Stimulated activated naive CD4-positive, alpha-beta T cell (primary cell): ENCODE data around the gene URM1.

Source experiments
- DNase-seq, 6 experiments: peaks; one replicate each; lab custom pipeline; 2025; lab: John Stamatoyannopoulos, UW

URM1 gene

DNA sequence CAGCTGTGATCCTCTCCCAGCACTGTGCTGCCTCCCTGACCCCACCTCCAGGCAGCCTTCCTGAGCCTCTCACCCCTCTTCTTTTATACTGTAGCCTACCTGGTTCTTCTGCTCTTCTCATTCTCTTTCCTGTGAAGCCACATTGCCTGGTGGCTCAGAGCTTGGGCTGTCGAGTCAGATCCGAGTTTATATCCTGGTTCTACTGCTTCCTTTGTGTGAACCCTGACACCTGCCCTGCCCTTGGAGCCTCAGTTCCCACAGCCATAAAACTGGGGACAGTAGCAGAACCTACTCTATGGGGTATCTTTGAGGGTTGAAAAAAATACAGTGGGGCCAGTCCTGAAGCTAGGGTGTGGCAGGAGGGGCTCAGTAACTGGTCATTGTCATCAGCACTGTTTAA lies 22.0 kb upstream of the URM1 start:
- DNase-seq = no peak

DNA sequence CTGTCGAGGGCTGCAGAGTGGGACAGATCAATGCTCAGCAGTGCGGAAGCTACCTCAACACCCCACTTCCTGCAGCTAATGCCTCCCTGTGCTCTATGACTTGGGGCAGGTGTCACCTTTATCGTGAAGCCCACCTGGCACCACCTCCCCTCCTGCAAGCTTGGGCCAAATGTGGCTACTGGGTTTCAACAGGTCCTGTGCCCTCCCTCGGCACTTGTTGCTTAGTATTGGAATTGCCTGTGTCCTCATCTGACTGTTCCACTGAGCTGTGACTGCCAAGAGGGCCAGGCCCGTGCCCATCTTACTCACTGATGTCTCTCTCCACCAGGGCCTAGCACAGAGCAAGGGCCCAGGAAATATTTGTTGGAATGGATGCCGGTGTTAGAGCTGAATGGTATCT lies 21.4 kb upstream of the URM1 start:
- DNase-seq = no peak

DNA sequence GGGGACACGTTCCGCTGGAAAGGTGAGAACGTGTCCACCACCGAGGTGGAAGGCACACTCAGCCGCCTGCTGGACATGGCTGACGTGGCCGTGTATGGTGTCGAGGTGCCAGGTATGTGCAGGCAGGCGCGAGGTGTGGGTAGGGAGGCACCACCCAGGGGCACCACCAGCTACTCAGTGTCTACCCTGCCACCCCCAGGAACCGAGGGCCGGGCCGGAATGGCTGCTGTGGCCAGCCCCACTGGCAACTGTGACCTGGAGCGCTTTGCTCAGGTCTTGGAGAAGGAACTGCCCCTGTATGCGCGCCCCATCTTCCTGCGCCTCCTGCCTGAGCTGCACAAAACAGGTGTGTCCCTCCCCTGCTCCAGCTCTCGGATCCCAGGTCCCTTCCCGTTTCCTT lies 15.7 kb upstream of the URM1 start:
- no peak for DNase-seq

DNA sequence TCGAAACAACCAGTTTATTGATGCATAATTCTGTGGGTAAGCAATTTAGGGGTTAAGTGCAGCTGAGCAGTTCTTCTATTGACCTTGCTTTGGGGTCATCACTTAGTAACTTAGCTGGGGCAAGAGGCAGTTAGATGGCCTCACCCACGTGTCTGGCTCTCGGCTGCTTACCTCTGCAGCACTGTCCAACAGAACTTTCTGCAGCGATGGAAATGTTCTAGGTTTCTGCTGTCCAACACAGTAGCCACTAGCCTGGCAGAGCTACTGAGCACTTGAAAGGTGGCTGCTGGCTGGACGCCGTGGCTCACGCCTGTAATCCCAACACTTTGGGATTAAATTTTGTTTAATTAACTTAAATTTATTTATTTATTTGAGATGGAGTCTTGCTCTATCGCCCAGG lies 13.1 kb upstream of the URM1 start:
- no peak for DNase-seq

DNA sequence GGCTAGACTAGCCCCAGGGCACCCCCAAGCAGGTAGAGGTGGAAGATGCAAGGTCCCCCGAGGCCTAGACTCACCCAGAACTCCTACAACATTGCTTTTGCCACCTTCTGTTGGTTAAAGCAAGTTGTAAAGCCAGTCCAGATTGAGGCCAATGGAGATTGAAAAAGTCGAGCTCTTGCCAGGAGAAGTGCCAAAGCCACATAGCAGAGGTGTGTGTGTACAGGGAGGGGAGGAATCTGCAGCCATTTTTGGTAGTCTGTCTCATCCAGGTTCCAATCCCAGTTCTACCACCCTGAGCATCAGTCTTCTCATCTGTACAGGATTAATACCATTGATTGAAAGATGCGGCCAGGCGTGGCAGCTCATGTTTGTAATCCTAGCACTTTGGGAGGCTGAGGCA lies 12.3 kb upstream of the URM1 start:
- DNase-seq = no peak

DNA sequence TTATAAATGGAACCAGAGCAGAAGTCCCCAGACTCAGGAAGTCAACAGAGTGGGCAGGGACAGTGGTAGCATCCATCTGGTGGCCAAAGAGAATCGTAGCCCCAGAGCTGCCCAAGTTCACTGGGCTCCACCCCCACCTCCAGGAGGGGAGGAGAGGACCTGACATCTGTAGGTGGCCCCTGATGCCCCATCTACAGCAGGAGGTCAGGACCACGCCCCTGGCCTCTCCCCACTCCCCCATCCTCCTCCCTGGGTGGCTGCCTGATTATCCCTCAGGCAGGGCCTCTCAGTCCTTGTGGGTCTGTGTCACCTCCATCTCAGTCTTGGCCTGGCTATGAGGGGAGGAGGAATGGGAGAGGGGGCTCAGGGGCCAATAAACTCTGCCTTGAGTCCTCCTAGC lies 10.3 kb upstream of the URM1 start:
- DNase-seq = no peak

DNA sequence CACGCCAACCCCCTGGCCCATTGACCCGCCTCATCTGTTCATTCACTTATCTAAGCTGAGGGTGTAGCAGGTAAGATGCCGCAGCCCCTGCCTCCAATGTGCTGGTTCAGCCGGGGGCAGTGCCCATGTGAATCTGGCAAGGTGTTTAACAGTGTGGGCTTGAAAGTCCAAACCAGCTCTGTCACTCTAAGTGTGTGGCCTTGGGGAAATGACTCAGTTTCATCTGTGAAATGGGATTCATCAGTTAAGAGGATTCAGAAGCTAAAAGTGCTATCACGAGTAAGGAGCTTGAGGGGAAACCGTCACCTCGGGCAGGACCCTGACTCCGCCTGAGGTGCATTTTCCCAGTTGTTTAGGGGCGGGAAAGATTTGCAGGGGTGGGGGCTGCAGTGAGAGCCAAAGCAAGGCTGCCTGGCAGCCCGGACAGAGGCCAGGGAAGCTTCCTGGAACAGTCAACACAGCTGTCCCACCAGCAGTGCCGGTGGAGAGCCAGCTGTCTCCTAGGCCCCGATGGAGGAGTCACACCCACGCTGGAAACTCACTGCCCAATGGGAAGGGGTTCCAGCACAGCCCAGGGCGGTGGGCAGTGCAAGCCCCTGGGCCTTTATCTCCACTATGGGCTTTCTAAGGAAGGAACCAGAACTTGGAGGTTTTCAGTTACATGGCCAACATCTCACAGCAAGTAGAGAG lies 9.7 kb upstream of the URM1 start:
- DNase-seq = no peak

DNA sequence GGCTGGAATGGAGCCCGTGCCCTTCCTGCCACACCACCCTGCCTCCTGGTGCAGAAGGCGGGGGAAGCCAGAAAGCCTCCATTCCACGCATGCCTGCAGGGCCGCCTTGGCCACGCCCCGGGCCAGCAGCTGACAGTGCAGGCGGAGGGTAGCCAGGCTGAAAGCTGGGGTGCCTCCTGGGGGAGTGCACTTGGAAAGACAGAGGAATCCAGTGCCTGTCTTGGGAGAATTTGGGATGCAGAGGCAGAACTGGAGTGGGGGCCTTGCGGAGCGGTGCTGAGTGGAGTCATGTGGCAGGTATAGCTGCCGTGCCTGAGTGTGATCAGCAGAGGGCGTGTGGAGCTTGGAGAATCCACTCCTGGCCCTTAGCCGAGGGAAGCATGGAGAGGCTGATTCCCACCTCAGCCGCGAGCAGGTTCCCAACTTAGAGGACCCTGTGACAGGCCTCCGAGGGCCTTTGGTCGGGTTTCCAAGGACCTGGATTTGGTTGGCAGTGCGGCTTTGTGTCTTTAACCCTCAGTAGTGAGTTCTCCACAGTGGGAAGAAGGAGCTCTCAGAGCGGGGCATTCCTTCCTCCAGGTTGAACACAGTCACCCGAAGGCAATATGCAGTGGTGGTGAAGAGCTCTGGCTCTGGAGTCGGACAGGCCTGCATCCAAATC lies 9.1 kb upstream of the URM1 start:
- DNase-seq = peak; percentile 46 to 74 (median 65)

DNA sequence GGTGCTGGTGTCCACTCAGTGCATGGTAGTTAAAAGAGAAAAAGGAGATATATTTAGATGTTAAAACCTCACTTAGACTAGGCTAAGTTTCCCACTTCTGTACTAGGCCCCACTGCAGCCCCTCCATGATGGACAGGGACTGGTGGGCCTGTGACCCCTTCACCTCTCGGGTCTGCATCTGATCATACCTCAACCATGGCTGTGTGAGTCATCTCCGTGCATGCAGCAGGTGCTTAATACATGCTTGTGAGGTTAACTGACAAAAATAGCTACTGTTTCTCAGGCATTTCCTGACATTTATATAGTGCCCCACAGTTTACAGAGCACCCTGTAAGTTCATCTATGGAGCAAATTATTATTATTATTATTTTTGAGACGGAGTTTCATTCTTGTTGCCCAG lies 8.4 kb upstream of the URM1 start:
- no peak for DNase-seq

DNA sequence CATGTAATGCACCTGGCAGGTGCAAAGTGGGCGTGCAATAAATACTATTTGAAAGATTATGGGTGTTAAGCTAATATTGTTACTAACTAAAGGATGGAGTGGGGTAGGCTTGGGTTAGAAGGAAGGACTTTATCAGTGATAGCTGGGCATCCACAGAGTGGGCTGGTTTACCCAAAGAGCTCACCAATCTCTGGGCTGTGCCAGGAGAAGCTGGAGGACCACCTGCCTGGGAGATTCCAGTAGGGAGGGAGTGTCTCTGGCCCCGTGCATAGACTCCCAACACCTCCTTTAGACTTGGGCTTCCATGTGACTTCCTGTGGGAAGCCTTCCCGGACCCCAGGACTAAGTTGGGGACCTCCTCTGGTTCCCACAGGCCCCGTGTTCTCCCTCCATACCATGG lies 5.6 kb upstream of the URM1 start:
- DNase-seq = no peak

DNA sequence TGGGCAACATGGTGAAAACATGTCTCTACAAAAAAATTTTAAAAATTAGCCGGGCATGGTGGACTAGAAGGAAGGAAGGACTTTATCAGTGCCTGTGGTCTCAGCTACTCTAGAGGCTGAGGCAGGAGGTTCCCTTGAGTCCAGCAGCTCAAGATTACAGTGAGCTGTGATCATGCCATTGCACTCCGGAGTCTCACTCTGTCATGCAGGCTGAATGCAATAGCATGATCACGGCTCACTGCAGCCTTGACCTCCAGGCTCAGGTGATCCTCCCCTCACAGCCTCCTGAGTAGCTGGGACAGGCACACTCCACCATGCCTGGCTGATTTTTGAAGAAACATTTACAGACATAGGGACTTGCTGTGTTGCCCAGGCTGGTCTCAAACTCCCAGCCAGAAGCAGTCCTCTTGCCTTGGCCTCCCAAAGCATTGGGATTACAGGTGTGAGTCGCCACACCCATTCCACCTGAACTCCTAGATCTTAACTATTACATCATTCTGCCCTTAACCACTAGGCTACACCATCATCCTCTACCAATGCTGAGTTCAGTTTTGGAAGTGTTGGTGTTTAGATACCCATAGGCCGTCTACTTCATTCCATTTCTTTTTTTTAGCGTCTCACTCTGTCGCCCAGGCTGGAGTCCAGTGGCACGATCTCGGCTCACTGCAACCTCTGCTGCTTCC lies 2.0 kb upstream of the URM1 start:
- no peak for DNase-seq

DNA sequence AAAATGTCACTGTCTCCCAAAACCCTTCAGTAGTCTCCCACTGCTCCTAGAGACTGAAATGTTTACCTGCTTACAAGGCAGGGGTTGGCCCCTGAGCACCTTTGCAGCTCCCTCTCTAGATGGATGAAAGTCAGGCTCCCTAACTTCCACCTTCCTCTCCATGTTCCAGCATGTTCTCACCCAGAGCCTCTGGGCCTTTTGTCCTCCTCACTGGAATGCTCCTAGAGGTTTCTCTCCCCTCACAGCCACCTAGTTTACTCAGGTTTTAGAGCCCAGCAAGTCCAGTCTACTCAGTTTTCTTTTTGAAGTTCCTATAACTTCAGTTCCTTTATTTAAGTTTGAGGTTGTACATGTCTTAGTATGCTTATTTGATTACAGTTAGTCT lies 815 bp upstream of the URM1 start:
- no peak for DNase-seq

DNA sequence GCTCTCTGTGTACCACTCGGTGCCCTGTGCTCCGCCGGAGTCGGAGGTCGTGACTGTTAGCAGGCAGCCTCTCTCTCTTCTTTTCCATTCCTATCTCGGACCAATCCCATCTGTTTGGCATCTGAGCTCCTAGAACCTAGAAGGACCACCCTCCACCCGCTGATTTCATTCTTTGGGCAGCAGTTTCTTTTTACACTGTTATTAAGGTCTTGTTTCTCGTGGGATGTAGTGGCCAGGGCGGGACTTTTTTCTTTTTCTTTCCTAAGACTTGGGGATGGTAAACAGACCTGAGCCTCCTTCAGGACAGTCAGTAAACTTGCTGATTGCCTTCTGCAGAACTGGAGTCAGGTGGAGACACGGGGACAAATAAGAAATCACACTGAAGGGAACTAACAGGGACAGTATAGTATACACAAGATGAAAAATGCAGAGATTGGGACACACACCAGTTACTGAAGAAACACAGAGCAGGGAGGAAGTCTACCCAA lies 500 bp downstream of the URM1 start:
- DNase-seq = no peak

DNA sequence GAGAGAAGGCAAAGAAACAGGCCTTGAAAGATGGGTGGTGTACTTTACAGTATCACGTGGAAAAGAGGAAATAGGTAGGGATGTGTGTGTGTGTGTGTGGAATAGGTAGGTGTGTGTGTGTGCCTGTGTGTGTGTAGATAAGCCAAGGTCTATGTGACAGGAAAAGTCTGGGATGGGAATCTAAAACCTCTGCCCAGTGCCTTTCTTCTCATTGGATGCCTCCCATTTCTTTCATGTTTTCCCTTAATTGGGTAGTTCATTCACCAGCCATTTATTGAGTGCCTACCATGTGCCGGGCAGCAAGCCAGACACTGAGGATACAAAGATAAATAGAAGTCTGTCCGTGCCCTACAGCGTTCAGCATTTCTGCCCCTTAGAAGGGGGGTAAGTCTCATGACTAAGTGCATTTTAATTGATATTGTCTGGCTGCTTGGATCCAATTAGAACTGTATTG lies 1.0 kb downstream of the URM1 start:
- no peak for DNase-seq

DNA sequence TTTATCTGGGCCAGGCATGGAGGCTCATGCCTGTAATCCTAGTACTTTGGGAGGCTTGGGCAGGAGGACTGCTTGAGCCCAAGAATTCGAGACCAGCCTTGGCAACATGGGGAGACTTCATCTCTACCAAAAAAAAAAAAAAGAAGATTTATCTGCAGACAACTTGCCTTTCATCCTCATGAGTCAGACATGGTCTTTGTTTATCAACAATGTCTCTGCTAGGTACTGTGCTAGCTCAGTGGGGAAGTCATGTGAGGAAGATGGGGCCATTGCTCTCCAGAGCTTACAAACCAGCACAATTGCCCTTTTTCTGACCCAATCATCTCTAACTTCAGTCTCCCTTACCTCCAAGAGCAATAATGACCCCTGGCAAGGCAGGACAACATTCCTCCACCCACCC lies 1.6 kb downstream of the URM1 start:
- DNase-seq = no peak

DNA sequence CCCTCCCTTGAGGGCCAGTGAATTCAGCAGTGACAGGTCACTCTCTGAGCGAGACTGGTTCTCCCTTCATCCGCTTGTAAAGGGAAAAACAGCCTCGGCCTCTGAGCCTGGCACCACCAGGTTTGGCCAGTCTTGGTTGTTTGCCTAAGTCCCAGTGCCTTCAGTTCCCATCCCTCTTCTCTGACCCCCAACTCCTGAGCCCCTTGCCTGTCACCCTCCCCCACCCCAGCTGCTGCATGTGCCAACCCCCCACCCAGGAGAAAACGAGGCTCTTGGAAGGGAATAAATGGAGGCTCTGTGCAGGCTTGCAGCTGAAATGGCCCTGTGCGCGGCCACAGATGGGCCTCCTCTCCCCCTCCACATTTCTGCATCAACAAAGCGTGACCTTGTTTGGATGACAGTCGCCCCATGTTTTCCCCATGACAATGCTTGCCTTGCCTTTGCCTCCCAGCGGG lies 3.1 kb downstream of the URM1 start:
- DNase-seq = no peak

DNA sequence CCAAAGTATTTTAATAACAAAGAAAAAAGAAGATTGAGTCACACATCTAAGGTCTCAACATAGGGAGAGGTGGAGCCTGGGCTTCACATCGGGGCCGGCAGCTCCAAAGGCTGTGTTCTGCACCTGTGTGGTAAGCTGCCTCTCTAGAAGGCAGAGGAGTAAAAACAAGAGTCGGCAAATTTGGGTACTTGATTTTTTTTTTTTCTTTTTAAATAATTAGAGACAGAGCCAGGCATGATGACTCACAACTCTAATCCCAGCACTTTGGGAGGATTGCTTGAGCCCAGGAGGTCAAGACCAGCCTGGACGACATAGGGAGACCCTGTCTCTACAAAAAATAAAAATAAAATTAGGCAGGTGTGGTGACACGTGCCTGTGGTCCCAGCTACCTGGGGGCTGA lies 4.7 kb downstream of the URM1 start:
- DNase-seq = no peak

DNA sequence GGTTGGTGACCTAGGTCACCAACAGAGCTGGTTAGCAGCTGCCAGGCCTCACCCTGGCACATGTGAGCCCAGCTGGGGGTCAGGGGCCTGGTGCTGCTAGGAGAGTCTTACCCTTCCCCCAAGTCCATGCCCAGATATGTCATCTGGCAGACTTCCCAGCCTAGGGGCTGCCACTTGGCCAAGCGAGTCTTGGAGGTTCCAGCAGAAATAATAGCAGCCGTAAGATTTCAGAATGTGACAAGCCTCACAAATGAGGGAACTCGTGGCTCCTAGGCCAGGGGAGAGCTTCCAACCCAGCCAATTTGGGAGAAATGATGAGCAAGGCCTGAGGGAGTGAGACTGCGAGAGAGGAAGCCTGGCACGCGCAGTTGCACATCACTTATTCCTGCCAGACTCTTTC lies 11.1 kb downstream of the URM1 start:
- no peak for DNase-seq

DNA sequence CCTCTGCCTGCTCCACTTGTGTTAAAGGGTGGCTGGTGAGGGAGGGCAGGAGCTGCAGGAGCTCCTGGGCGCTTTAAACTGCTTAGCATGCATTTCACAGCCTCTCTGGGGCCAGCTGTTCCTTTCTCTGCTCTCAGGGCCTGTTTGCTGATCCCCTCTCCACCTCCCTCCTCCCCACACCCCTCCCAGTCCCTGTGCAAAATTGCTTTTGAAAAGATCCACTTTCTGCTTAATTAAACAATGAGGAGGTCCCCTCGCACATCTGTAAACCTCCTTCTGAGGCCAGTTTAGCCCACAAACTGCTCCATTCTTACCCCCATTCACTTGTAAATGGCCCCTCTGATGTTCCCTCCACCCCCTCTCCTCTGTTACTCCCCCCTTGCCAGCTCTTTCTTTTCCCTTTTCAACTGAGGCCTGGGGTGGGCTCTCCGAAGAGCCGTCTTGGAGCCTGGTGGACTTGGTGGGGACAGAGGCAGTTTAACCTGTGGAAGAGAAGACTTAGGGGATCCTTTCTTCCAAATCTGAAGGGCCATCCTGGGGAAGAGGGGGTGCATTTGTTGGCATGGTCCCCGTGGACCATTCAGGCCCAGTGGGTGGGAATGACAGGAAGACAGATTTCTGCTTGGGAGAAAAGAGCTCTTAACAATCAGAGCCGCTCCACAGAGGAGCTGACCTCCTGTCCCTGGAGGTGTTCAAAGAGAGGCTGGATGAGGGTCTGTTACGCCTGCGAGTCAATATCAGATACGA lies 12.0 kb downstream of the URM1 start:
- DNase-seq = no peak

DNA sequence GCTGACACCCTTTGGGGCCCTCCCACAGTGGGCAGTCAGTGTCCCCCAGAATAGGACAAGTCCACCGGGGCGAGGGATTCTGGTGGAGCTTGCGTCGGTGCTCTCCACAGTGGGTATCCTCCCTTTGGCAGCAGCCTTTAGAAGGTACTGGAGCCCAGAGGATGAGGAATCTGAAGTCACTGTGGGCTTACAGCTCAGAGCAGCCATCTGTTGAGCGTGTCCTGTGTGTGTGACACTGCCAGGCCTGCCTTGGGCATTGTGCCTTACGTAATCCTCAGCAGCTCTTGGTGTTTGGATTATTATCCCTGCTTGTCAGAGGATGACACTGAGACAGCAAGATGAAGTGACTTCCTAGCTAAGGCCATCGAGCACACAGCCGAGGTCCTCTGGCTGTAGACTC lies 12.6 kb downstream of the URM1 start:
- no peak for DNase-seq

DNA sequence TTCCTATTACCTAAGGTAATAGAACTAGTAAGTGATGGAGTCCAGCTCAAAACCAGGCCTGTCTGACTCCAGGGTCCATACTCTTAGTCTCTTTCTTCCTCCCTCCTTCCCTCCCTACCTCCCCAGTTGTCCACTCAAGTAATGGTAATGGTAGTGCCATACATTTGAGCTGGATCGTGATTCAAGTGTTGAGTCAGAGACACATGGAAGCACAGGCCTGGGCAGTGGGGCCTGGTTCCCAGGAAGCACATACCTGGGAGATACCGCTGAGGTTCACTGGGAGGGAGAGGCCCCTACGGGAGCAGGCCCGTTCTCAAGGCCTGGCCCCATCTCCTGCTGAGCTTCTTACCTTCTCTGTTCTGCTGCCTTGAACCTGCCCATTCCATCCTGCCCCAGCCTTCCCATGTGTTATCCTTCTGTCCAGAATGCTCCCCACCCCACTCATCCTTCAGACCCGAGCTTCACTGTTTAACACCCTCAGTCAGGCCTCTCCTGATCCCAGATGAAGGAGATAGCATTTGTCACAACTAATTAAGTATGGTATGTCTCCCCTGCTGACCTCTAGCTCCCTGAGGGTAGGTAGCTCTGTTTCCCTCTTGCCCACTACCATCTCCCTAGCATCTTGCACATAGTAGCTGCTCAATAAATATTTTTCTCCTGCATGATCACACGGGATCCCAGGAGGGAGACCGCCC lies 13.8 kb downstream of the URM1 start:
- no peak for DNase-seq
